GM20000 (cell line): ENCODE data around the gene GRM4.

Source experiments
- DNase-seq: peaks from one replicate; pipeline ENCODE4 v3.0.0; 2012; ENCODE audit warnings: low spot score
- CTCF ChIP-seq: IDR thresholded peaks from 2 replicates; pipeline ENCODE4 v1.5.1; 2012; ENCODE audit warnings: mild to moderate bottlenecking, control low read depth; ENCODE audit errors: extremely low read depth, missing control alignments

GRM4 gene

GRCh38 chr6:34126419-34126818, 19.5 kb downstream of the GRM4 start:
- DNase-seq = no peak
- no peak for TF ChIP-seq CTCF

GRCh38 chr6:34125939-34126338, 19.9 kb downstream of the GRM4 start:
- DNase-seq = no peak
- TF ChIP-seq CTCF = no peak

- TF ChIP-seq CTCF = no peak
- no peak for DNase-seq
Measured at GRCh38 chr6:34120953-34121675, 24.8 kb downstream of the GRM4 start.

GRCh38 chr6:34115915-34116314, 30.0 kb downstream of the GRM4 start:
- DNase-seq = no peak
- no peak for TF ChIP-seq CTCF

- no peak for TF ChIP-seq CTCF
- peak; percentile 53 for DNase-seq
Measured at GRCh38 chr6:34115403-34115795, 30.5 kb downstream of the GRM4 start.

- DNase-seq = no peak
- no peak for TF ChIP-seq CTCF
Measured at GRCh38 chr6:34114695-34115402, 31.0 kb downstream of the GRM4 start.

GRCh38 chr6:34113532-34113931, 32.4 kb downstream of the GRM4 start:
- DNase-seq = no peak
- no peak for TF ChIP-seq CTCF
